UCSD-AML1 (cell line): ENCODE measurements around the gene NPPC.
"Not testable (repeated sequence)": the region's sequence is repeated elsewhere in the genome, so short reads cannot be mapped to it uniquely, and the experiment has no call there.

Experiments
- DNase-seq: peaks from one replicate; lab custom pipeline; 2025; ENCODE audit not compliant: unreplicated experiment; lab: John Stamatoyannopoulos, UW

Gene NPPC

GRCh38 chr2:231922311-231923009 lies 3.7 kb downstream of the NPPC start:
- DNase-seq: no peak

- no peak for DNase-seq
These were observed 5.4 kb downstream of the NPPC start for GRCh38 chr2:231920795-231921194.

- no peak for DNase-seq
These were observed 5.8 kb downstream of the NPPC start for GRCh38 chr2:231920366-231920765.

DNA sequence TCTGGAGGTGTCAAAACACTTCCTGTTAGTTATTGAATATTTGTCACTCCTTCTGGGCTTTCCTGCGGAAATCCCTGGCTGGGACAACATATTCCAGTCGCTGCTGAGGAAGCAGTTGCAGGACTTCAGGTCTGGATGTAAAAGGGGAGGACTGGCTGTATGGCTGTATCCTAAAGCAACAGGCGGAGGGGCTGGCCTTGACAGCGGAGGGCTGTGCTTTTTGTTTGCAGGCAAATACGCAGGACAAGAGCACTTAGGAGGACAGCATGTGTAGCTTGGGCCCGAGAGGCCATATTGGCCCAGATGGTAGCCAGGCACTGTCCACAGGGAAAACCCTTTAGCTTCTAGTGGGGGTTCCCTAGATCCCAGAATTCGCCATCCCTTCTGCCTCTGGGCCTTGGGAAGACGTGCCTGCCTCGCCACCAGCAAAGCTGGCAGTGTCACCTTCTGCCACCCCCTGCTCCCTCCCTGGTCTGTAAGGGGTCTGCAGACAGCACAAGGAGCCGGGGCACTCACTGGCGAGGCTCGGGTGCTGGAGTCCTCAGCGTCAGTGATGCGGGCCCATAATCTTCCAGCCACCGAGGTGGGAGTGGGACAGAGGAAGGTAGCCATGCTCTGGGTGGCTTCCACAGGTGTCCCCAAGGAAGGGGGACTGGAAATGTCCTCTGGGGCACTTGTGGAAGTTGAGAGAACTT lies 6.7 kb downstream of the NPPC start:
- DNase-seq: no peak

GRCh38 chr2:231918501-231919330 lies 7.5 kb downstream of the NPPC start:
- DNase-seq: no peak

- DNase-seq: no peak
These were observed 8.7 kb downstream of the NPPC start for GRCh38 chr2:231917280-231918066.

DNA sequence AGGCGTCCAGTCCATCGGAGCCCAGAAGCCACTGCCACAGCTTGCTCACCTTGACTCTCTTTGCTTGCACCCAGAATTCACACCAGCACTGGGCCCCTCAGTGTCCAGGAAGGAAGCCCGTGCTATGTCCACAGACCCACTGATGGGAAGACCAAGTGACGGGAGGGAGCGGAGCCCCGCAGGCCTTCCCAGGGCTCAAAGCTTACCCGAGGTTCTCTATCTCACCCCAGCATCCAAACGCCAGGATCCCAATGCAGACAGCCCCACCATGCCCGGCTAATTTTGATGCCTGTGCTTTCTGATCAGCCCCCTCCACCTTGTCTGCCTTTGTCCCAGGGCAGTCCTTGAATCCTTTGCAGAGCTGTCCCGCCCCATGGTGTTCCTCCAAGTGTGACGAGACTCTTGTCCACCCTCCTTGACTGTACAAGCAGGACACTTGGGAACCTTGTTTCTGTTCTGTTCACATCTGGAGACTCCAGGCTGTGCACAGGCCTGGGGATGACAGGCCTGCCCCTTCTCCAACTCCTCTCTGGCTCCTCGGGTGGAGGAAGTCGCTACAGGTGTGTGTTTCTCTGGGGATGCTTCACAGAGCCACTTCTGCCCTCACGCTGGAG lies 12.0 kb downstream of the NPPC start:
- no peak for DNase-seq

DNA sequence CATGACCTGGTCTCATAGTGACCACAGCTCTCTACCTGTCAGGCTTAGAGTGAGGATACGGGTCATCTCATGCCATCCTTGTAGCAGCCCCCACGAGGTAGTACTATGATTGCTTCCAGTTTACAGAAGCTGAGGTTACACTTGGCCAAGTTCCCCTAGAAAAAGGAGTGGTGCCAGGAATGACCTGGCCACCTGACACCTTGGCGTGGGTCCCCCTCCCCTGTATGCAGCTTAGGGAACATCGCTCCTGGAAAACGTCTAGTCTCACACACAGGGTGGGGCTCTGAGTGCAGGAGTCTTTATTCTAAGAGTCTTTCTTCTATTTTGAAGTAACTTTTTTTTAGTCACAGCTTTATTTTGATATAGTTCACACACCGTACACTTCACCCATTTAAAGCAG lies 14.8 kb downstream of the NPPC start:
- DNase-seq: no peak

DNA sequence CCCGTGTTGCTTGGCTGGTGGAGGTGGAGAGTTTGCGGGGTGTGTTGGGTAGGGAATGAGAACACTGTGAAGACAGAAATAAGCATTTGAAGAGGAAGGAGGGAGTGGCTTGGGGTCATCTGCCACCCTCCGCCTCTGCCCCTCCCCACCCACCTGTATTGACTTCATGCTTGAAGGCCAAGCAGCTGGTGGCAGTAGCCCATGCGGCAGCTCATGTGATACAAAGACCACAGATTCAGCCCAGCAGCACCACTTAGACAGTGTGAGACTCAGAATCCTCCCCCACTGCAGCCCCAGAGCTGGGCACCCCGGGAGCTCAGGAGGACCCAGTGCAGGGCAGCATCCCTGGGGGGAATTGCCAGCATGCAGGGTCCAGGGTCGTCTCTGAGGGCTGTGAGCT lies 15.4 kb downstream of the NPPC start:
- no peak for DNase-seq

DNA sequence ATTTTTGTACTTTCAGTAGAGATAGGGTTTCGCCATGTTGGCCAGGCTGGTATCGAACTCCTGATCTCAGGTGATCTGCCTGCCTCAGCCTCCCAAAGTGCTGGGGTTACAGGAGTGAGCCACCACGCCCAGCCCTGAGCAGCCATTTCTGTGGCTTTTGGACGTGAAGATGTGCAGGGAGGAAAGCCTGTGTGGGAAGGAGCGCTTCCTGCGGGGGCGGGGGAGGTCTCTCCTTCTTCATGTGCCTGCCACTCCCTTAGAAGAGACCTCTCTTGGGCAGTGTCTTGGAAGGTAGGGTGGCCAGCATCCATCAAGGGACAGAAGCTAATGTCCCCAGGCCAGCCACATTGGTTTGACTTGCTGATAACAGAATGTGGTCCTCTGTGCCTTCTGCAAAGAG lies 16.0 kb downstream of the NPPC start:
- not testable (repeated sequence) for DNase-seq

DNA sequence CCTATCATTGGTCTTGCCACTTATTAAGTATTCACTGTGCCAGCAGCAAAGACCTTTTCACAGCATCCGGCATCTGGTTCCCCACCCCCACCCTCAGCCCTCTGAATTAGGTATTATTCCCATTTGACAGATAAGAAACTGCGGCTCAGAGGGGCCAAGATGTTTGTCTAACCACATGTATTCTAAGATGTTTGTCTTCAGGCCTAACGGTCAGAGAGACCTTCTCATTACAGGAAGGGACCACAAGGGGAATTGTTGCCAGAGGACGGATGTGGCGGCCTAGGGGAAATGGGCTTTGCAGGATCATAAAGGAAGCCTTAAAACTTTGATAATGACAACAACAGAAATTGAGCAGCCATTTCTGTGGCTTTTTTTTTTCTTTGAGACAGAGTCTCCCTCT lies 16.6 kb downstream of the NPPC start:
- peak; percentile 81 for DNase-seq

DNA sequence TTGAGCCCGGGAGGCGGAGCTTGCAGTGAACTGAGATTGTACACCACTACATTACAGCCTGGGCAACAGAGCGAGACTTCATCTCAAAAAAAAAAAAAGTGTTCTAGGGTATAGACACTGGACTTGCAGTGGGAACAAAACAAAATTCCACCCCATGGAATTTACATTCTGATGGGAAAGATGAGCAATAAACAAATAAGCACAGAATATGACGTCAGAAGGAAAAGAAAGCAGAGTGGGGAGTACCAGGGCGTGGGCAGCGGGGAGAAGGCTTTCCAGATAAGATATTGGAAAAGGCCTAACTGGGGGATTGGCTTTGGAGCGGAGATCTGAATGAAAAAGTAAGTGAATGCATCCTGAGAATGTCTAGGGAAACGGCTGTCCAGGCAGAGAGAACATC lies 17.6 kb downstream of the NPPC start:
- no peak for DNase-seq

DNA sequence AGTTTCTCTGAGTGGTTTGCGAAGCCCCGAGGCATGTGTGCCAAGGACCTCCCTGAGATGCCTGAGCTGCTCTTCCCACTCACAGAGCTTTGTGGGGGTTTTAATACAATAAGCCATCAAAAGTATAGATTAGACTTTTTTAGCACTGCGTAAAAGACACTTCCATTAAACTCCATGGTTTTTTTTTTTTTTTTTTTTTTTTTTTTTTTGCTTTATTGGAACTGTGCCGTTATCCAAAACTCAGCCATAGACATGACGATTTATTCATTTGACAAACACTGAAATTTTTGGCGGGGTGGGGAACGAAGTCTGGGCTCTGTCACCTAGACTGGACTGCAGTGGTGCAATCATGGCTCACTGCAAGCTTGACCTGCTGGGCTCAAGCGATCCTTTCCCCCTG lies 18.4 kb downstream of the NPPC start:
- DNase-seq: no peak

DNA sequence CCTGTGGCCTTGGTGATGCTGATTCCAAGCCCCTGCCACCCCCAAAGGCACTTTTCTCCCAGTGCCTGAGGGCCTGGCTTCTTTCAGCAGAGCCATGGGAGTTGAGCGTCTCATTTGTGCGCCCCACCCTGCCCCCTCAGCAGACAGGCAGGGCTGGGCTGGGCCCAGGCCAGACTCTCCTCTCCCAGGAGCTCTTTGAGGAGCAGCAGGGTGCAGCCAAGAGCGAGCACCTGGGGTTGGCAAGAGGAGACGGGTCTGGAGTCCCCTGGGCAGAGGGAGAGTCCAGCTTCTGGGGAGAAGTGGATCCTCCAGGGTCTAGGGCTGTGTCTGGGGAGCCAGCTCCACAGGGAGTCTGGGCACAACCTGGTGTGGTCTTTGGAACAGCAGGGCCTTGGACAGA lies 21.2 kb downstream of the NPPC start:
- no peak for DNase-seq

DNA sequence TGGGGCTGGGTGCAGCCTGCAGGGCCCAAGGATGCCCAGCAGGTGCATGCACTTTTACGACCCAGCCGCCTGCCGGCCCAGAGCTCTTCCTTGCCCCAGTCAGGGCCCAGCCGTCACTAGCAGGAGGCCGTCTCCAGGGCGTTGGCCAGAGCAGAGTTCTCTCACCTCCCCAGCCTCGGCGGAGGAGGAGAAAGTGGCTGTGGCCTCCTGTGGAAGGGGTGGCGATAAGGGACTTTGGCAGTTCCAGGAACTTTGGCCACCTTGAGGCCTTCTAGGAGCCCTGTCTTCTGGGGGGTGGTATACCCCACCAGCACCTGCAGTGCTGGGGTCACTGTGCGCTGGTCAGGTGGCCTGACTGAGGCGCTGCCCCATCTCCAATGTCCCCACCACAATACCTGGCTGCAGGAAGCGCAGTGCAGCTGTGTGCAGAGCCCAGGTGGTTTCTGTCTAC lies 22.0 kb downstream of the NPPC start:
- DNase-seq: no peak

DNA sequence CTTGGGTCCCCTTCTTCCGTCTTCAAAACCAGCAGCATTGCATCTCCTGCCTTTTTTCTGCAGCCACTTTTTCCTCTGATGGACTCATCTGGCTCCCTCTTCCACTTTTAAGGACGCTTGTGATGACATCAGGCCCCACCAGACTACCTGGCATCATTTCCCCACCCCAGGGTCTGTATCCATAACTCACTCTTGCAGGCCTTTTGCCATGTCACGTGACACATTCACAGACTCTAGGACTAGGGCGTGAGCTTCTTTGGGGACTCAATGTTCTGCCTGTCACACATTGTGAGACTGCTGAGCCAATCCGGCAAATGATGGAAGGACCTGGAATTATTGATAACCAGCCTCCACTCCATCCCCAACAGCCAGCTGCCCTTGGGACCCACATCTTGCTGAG lies 23.6 kb downstream of the NPPC start:
- DNase-seq: no peak

GRCh38 chr2:231900972-231901371 lies 25.2 kb downstream of the NPPC start:
- DNase-seq: no peak

- DNase-seq: peak; percentile 78
These were observed 25.7 kb downstream of the NPPC start for GRCh38 chr2:231900486-231900942.

DNA sequence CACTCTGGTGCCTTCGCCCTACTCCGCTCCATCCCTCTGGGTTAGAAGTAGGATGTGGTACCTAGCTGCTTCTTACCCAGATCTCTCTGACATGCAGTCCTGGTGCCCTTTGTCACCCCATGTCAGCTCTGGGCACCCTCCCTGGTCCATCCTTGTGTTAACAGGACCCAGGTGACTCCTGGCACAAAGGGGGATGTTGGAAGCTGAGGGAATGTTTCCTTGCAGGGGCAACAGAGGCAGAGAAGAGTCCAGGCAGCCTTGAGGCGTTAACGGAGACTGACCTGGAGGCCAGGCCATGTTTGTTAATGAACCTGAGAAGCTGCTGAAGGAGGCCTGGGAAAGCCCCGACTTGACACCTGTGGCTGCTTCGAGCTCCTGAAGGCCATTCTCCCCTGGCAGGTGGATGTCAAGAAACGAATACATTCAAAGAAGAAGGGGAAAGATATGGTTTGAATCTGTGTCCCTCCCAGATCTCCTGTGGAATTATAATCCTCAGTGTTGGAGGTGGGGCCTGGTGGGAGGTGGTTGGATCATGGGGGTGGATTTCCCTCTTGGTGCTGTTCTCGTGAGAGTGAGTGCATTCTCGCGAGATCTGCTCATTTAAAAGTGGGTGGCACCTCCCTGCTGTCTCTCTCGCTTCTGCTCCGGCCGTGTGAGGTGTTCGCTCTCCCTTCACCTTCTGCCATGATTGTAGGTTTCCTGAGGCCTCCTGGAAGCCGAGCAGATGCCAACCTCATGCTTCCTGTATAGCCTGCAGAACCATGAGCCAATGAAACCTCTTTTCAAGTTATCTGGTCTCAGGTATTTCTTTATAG lies 31.4 kb downstream of the NPPC start:
- no peak for DNase-seq

GRCh38 chr2:231891514-231891905 lies 34.7 kb downstream of the NPPC start:
- no peak for DNase-seq
